OCI-LY3 (cell line): ENCODE measurements around the gene MPPED1.

Source experiments
- EZH2phosphoT487 ChIP-seq: fragments of 200-600 bp; shearing (Covaris generic); IDR thresholded peaks from 2 replicates; pipeline ENCODE4 v1.6.1; 2018; ENCODE audit warnings: antibody characterized with exemption, mixed run types, low read depth
- TF ChIP-seq, protein P1 (sequence below): fragments of 200-600, 300-600 bp; sonication (generic); IDR thresholded peaks from 2 replicates; pipeline ENCODE4 v1.5.1; 2014; ENCODE audit warnings: antibody characterized with exemption, low read length, low read depth

DNA sequence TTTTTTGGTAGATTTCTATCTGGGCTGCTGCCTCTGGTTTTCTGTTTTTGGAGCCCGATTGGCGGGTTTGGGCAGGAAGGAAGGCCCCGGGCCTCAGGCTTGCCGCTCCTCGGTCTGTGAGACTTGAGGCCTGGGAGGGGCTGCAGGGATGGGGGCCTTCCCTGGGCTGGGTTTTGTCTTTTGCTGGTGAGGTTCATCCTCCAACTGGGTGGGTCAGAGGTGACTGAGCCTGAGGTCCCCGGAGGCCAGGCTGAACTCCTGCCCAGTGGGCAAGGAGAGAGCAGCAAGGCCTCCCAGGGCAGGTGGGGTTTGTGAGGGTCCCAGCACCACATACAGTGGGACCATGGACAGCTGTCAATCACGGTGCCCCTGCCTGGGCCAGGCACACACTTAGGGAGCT is 15.0 kb downstream of the MPPED1 start:
- TF ChIP-seq, protein P1, sequence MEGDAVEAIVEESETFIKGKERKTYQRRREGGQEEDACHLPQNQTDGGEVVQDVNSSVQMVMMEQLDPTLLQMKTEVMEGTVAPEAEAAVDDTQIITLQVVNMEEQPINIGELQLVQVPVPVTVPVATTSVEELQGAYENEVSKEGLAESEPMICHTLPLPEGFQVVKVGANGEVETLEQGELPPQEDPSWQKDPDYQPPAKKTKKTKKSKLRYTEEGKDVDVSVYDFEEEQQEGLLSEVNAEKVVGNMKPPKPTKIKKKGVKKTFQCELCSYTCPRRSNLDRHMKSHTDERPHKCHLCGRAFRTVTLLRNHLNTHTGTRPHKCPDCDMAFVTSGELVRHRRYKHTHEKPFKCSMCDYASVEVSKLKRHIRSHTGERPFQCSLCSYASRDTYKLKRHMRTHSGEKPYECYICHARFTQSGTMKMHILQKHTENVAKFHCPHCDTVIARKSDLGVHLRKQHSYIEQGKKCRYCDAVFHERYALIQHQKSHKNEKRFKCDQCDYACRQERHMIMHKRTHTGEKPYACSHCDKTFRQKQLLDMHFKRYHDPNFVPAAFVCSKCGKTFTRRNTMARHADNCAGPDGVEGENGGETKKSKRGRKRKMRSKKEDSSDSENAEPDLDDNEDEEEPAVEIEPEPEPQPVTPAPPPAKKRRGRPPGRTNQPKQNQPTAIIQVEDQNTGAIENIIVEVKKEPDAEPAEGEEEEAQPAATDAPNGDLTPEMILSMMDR = no peak
- TF ChIP-seq EZH2phosphoT487 = no peak
